ENCODE results near the gene TEFM.
"Not testable (repeated sequence)": the region's sequence is repeated elsewhere in the genome, so short reads cannot be mapped to it uniquely, and the experiment has no call there.

TEFM gene

DNA sequence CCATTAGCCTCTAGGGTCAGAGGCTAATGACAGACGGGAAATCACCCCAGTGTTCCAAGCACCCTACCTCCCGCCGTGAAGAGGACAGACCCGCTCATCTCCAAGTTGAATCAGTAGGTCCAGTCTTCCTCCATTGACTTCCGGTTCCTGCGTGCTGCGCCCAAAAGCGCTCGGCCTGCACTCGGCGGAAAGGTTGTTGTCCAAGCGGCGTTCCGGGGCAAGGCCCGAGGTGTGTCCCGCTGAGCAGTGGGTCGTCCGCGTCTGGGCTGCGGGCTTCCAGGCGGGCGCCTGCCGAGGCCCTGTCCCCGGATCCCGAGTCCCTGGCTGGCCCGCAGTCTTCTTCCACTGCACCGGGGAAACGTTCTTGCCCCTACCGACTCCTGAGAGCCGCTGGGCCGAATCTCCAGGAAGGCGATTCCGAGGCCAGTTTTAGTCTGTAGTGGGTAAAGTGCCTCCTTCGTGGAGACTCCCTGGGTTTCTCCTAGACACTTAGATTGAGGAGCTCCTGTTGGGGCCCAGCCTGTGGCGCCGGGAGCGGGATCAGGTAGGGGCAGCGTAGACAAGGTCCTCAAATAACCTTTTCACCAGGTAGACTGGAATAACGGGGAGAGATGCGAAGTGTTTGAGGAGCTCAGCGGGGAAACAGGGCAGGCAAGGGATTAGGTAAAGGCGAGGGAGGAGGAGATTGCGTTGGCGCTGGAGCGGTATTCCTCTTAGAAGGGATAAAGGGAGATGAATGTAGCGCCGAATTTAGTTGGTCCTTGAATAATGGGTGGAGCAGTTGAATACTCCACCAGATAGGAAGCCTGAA, at the start of gene TEFM:
TEFM (minus strand) TSS at position 138 of the 811 bp plus-strand sequence; CDS start at position 98, 40 bp downstream.
- peak; percentile 65 for DNase-seq

- DNase-seq: no peak
Measured at GRCh38 chr17:30954046-30954830, 48.2 kb upstream of the TEFM start.

GRCh38 chr17:30952638-30953393, 46.8 kb upstream of the TEFM start:
- no peak for DNase-seq

DNA sequence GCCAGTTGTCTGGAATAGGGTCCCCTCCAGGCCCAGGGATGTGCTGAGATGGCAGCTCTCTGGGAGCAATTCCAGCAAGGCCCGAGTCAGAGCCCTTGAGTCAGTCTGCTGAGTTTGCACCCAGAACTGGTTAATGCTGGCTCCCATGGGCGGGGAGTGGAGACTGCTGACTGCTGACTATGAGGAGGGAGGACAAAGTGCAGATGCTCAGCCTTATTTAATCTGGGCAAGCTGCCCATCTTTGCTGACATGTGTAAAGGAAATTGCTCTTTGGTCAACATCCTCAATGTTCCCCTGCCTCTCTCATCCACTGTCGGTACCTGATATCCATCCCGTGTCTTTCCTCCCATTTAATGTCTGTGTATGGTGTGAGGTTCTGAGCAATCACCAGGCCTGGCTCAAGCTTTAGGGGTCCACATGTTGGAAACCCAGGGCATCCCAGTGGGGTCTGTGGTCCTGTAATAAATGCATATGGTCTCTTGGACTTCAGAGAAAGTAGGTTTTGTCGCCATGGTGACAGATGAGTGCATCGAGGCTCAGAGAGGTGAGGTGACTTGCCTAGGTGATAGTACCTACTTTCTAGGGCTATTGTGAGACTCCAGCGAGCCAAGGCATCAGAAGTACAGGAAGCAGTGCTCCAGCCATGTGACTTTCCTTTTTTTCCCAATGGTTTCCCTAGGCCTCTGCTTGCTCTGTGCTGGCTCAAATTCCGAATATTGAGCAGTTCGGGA, 44.8 kb upstream of the TEFM start:
- no peak for DNase-seq

DNA sequence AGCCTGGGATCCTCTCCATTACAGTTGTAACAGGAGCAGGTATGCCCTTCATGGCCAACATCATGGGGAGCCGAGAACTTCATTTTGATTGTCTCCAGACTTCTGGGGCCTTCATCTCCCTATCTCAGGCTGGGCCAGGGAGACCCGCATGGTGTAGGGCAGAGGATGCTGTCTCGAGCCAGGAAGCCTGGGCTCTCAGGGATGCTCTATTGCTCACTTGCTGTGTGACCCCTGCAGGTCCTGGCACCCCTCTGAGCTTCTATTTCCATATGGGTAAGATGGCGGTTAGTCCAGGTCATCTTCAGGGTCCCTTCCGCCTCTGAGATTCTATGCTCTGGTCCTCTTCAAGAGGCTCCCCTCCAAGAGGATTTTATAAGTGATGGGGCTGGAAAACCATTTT, 44.2 kb upstream of the TEFM start:
- no peak for DNase-seq

DNA sequence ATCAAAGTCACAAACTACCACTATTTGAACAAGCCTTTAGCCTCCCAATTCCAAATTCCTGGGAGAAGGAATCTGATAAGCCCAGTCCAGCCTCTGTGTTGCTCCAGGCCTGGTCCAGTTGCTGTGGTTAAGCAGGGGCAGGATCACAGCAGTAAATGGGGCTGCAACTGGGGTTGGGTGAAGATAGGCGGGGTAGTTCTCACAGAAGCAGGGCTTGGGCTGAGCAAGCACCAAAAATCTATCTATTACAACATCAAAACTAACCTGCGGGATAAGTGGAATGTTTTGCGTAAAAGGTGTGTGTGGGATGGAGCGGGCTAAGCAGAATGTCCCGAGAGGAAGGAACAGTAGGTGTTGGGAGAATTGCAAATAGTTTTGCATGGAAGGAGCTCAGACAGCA, 41.8 kb upstream of the TEFM start:
- no peak for DNase-seq

DNA sequence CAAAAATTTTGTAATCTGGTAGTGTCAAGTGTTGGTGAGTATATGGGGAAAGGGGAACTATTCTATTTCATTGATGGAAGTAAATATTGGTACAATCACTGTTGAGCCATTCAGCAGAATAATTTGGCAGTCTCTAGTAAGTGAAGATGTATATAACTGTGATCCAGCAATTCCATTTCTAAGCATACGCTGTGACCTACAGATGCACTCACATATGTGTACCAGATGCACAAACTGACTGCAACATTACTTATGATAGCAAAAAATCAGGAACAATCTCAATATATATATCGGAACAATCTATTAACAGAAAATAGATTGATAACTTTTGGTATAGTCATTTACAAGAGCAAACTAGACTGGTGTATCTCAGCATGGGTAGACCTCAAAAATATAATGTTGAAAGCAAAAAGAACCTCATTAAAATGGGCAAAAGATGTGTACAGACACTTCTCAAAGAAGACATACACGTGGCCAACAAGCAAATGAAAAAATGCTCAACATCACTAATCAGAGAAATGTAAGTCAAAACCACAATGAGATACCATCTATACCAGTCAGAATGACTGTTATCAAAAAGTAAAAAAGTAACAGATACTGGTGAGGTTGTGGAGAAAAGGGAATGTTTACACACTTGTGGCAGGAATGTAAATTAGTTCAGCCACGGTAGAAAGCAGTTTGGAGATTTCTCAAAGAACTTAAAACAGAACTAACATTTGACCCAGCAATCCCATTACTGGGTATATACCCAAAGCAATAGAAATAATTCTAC, 36.5 kb upstream of the TEFM start:
- DNase-seq: no peak

GRCh38 chr17:30939051-30939689, 33.1 kb upstream of the TEFM start:
- no peak for DNase-seq

- no peak for DNase-seq
Measured at GRCh38 chr17:30933966-30934365, 27.9 kb upstream of the TEFM start.

DNA sequence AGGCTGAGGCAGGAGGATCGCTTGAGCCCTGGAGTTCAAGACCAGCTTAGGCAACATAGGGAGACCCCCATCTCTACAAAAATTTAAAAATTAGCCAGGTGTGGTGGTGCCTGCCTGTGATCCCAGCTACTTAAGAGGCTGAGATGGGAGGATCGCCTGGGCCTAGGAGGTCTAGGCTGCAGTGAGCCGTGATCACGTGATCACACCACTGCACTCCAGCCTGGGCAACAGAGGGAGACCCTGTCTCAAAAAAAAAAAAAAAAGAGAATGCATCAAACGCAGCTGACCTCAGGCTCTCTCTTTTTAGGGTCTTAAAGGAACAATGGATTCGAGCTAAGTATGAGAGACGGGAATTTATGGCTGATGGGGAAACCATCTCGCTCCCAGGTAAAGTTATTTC, 25.5 kb upstream of the TEFM start:
- not testable (repeated sequence) for DNase-seq

DNA sequence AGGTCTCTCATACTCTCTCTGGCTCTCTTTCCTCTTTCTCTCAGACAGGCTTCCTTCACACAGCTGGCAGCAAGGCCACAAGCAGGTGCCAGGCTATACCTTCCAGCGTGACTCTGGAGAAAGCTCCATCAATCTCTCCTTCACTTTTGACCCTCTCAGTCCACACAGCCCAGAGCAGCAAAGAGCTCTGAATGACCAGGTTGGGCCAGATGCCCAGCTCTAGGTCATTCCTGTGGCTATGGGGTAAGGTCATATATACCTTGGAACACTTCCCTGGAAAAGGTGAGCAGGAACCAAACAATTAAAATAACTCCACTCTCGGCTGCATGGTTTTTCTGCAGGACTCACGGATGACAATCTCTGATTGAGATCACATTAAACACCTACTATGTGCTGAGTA, 24.5 kb upstream of the TEFM start:
- no peak for DNase-seq

- DNase-seq: not testable (repeated sequence)
Measured at GRCh38 chr17:30929861-30930260, 23.8 kb upstream of the TEFM start.

GRCh38 chr17:30929081-30929633, 23.1 kb upstream of the TEFM start:
- no peak for DNase-seq

DNA sequence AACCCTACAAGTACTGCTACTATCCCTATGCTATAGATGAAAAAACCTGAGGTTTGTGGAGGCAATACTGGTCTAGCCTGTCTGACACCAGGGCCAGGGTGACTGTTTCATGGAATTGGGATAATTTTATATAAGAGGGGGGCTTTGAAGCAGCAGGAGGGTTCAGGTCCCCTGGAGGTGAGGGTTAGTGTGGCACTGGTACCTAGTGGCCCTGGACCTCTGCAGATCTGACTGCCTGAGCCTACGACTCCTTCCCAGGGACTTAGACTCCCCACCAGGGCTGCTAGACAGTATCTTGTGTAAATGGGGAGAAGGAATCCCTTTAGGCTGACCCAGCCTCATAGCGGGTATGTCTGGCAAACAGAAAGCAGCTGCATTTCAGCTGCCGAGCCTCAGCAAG, 22.5 kb upstream of the TEFM start:
- DNase-seq: no peak

GRCh38 chr17:30927756-30928155, 21.7 kb upstream of the TEFM start:
- no peak for DNase-seq

DNA sequence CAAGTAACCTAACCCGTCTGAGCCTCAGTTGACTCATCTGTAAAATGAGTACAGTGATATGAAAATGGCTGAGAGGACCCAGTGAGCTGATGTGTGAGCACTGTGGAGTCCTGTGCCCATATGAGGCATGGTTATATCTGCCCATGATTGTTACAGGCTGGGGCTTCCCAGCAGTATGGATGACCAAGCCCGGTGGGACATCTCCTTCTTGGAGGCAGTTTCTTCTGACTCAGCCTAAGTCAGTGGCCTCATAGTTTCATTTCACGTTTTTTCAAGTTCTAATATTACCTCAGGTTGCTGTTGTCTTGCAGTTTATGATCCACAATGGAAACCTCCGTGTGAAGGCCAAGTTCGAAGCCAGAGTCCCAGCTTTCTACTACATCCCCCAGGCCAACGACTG, 20.5 kb upstream of the TEFM start:
- DNase-seq: no peak

DNA sequence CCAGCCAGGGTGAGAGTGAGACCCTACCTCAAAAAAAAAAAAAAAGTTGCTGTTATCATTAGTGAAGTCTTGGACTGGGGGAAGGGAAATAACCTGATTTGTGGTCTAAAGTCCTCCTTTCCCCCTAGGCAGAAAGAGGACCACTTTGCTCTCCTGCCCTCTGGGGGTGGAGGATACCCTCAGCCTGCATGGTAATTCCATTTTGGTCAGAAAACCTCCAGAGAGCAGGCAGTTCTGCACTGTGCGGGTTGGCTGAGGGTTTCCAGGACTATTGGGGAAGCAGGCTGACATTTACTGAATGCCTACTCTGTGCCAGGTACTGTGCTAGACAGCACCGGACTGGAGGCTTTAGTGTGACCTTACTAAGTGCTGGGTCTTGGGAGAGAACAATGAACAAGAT, 18.3 kb upstream of the TEFM start:
- DNase-seq: no peak

DNA sequence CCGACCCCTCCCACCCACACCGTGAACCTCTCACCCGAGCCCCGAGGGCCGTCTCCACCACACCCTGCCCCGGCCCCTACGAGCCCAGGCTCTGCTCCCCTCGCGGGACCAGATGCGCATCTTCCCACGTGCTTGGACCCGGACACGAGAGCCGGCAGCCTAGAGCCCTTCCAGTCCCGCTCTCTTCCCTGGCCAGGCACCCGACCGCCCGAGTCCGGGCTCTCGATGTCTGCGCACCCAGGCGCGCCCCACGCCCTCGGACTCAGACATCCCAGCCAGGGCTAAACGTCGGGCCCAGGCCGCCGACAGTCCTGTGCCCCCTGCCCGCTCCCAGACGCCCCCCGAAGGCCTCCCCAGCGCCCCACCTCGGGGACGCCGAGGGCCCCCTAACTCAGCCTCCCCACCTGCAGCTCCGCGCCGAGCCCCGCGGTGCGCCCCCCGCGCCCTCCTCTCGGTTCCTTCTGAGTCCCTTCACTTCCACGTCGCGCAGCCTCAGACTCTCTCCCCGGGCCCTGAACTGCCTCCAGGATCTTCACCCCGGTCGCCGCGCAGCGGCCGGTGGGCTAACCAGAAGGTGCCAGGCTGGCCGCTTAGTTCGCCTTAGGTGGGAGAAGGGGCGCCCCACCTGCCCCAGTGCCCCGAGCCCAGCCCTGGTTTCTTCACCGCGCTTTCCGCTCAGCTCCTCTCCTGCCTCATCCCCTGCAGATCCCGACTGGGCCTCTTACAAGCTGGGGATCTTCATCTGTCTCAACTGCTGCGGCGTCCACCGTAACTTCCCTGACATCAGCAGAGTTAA, 16.4 kb upstream of the TEFM start:
- DNase-seq: no peak

DNA sequence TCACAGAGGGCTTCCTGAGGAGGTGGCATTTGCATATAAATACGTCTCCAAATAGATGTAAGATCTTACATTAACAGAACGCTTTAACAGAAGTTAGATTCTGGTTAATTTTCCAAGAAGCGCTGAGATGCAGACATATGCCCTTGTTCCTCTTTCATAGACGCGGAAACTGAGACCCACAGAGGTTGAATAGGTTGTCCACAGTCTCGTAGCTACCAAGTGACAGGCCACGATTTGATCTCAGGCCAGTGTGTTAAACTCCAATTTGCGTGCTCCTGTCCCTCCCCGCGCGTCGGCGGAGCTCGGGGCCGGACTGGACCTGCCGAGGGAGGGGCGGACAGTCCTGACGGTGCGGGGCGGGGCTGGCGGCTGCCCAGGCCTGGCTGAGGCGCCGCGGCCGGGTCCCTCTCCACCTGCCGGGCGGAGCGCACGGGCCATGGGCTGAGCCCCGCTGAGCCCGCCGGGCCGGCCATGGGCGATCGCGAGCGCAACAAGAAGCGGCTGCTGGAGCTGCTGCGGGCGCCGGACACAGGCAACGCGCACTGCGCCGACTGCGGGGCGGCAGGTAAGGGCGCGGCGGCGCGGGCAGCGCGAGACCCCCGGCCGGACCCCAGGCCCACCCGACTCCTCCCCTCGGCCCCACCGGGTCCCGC, 15.6 kb upstream of the TEFM start, which contains the start of gene ADAP2:
ADAP2 (plus strand) TSS at position 402 of the 653 bp plus-strand sequence; CDS start at position 472, 70 bp downstream.
- no peak for DNase-seq

All from NCI-H2107 (cell line).